Pancreas (tissue), 10 donors: ENCODE results near the gene ACOXL. TPM values are rescaled to one million over a fixed set of nuclear protein-coding genes. Genes with fewer than 3 reads are reported as not detected.

Experiments used
- ATAC-seq, 4 donors: fragments of 200-7000 bp; cut with Tn5 transposase; one replicate each; pipeline versions ENCODE4 v1.8.0 to v1.9.1; 2020; ENCODE audit warnings: mild to moderate bottlenecking in 4 of 4, moderate library complexity in 4 of 4
- DNase-seq, 6 donors: peaks; one replicate each; pipeline ENCODE4 v3.0.0-alpha.2; 2020
- FAIRE-seq: peaks from 2 replicates; lab custom pipeline; 2012; peaks lifted over from hg19 to GRCh38; lab: Jason Lieb, UNC
- H3K27ac ChIP-seq, 4 donors: fragments of 200-600 bp; sonication (generic); 1 replicate in 3 of 4; 2 replicates in 1 of 4; pipeline versions ENCODE4 v1.5.0 to v1.8.0; 2020
- H3K27me3 ChIP-seq, 4 donors: fragments of 200-600 bp; one replicate each; pipeline ENCODE4 v1.8.0; 2021
- H3K36me3 ChIP-seq, 3 donors: fragments of 200-600 bp; sonication (generic) in 1 of 3; one replicate each; pipeline versions ENCODE4 v1.5.0 to v1.8.0; 2020 to 2021
- H3K4me1 ChIP-seq, 3 donors: fragments of 200-600 bp; one replicate each; pipeline ENCODE4 v1.8.0; 2021
- H3K4me3 ChIP-seq, 4 donors: fragments of 200-600 bp; sonication (generic) in 2 of 4; one replicate each; pipeline versions ENCODE4 v1.5.0 to v1.8.0; 2020 to 2021
- H3K9me3 ChIP-seq, 4 donors: fragments of 200-600 bp; one replicate each; pipeline ENCODE4 v1.8.0; 2021
- WGBS, 2 donors: extraction: QIAGEN DNeasy Blood & Tissue Kit; methylation state at CpG; one replicate each; pipeline ENCODE4 v1.1.7; 2013; 5-methylcytosine and 5-hydroxymethylcytosine counted together
- intact Hi-C, 3 donors: fragments of 100-400 bp; cut with DNase I; formaldehyde crosslinking; loops; one replicate each; pipeline versions ENCODE4 v1.11.1 to v1.14.2; 2022
- polyA plus RNA-seq, 2 donors: library from polyadenylated mRNA; stranded (reverse); fragments of 200-250 nt; gene quantifications; one replicate each; pipeline ENCODE4 v1.2.3, GENCODE V29; 2013
- total RNA-seq, 6 donors: library from RNA; stranded (reverse); fragmentation: NEBNext Ultra II Directional in 4 of 6; extraction: Animal tissue kit (Norgen Biotek cat#: 25700) in 4 of 6; gene quantifications; one replicate each; pipeline versions ENCODE4 v1.2.1 to v1.2.4, GENCODE V29; 2021 to 2023
- TF ChIP-seq, protein P1 (sequence below), 4 donors: fragments of 200-600 bp; sonication (generic) in 3 of 4; IDR thresholded peaks; one replicate each; pipeline versions ENCODE4 v1.5.0 to v1.8.0; 2021; ENCODE audit warnings: antibody characterized with exemption in 4 of 4
- donor health status: healthy with polysubstance abuse.
- donor health status: DM: no; HTN: no; CAD: no; lungs with moderate emphysema.
- donor health status: DM: no; HTN: no; CAD: no.
- donor health status: control.
- donor health status: control.
- donor health status: Bipolar disorder and iron deficiency.
- donor health status: DM: yes; HTN: yes; CAD: no.
- donor health status: DM: no; HTN: no; CAD: no.
- donor health status: DM: no; HTN: no; CAD: no.
- donor health status: DM: yes; HTN: yes; CAD: no.

The ACOXL gene
- total and polyA plus RNA-seq, 8 donors: 0.06 to 0.75 (median 0.21) TPM; not detected in 2

DNA sequence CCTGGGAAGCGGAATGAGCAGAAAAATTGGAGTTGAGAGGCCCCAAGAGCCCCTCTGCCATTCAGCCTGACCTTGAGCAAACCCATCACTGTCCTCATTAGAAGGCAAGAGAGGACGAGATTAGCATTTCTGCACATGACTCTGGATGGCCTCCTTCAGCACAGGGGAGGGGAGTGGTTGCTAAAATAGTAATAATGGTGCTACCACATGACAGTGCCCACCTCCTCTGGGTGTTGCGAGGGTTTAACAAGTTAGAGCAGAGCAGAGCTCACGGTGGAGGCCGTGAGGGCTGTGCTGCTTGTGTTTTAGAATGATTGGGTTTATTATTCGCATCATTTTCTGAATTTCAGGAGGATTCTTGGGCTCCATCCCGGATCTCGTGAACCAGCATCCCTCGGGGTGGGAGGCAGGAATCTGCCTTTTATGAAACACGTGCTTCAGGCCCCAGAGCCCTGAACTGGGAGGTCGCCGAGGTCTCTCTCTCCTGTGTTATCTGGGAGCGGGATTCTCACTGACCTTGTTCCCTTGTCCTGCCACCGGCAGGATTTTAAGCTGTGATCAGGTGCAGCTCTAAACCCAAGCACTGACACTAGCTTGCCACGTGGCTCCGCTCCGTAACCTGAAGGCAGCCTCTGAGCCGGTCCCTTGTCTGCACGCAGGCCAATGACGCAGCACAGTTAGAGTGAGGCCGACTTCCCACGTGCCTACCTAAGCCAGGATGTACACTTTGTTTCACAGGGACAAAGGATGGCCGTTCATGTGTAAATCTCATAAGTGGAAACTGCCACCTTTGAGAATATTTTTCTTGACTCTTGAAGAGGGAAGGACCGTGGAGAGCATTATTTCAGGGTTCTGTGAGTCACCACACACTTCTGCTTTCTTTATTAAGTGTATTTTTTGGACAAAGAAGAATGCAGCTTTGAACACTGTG, 142.3 kb downstream of the ACOXL start:
- Histone ChIP-seq H3K27me3 (no peaks in the 10 kb centered on the region), H3K27ac (no peak overlapping the region), H3K9me3 (no peaks in the 10 kb centered on the region), H3K4me3 (no peak overlapping the region), H3K4me1 (no peaks in the 10 kb centered on the region), H3K36me3 (no peaks in the 10 kb centered on the region)
- intact Hi-C loops: no loop called here
- DNase-seq (no peak), FAIRE-seq (no peak), ATAC-seq (no peak)
- WGBS, 2 donors: 76 to 78% methylated on average over 24 of the region's 24 CpGs
- TF ChIP-seq, protein P1, sequence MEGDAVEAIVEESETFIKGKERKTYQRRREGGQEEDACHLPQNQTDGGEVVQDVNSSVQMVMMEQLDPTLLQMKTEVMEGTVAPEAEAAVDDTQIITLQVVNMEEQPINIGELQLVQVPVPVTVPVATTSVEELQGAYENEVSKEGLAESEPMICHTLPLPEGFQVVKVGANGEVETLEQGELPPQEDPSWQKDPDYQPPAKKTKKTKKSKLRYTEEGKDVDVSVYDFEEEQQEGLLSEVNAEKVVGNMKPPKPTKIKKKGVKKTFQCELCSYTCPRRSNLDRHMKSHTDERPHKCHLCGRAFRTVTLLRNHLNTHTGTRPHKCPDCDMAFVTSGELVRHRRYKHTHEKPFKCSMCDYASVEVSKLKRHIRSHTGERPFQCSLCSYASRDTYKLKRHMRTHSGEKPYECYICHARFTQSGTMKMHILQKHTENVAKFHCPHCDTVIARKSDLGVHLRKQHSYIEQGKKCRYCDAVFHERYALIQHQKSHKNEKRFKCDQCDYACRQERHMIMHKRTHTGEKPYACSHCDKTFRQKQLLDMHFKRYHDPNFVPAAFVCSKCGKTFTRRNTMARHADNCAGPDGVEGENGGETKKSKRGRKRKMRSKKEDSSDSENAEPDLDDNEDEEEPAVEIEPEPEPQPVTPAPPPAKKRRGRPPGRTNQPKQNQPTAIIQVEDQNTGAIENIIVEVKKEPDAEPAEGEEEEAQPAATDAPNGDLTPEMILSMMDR (IDR thresholded peaks at IDR 0.05): no peak

DNA sequence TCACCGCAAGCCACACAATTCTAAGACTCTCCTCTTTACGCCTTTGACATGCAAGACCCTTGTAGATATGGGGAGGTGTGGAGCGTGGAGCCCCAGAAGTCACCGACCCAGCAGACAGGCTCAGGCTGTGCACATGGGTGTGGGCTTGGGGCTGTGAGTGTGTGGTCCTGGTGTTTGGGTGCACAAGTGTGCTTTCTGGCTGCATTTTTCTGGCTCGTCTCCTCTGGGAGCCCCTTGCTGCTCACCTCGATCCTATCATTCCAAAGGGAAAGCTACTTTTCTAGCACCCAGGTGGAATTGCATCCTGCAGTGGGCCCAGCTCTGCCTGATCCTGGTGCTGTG, 143.0 kb downstream of the ACOXL start:
- Histone ChIP-seq H3K9me3 (no peaks in the 10 kb centered on the region), H3K36me3 (no peaks in the 10 kb centered on the region), H3K4me3 (no peak overlapping the region), H3K27ac (no peak overlapping the region), H3K27me3 (no peaks in the 10 kb centered on the region), H3K4me1 (no peaks in the 10 kb centered on the region)
- no peak for ATAC-seq
- no peak for DNase-seq
- no peak for FAIRE-seq
- 86 to 87% methylated on average over 6 of the region's 6 CpGs for WGBS, 2 donors
- TF ChIP-seq, protein P1 (IDR thresholded peaks at IDR 0.05): no peak
- intact Hi-C loops: no loop called here

DNA sequence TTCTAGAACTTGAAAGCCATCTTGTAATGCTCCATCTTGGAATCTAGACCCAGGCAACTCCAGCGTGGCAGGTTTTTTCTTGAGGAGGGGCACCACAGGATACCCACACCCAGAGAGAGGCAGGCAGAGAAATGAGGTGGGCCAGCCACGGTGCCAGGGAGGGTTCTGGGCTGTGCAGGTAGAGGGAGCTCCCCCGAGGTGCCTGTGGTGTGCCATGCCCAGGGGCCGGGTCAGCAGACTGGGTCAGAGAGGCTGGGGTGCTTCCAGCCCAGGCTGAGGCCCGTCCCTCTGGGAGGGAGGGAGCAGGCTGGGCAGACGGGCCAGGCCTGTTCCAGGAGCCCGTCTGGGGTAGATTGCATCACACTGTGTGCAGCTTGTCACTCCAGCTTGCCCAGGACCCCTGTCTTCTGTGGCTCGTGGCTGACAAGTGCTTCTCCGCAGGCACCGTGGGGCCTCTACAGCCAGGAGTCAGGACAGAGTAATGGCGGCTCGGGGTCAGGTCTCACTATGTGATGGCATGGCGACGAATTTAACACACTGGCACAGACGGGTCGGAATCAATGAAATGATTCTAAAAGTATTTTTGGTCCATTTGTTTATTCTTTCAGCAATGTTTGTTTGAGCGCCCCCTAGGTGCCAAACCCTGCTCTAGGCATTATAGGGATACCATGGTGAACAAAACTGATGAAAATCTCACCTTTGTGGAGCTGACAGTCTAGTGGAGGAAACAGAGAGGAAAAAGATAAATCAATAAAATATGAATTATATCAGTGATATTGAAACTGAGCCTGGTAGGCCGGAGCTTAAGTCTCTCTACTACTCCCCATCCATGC, 144.0 kb downstream of the ACOXL start:
- Histone ChIP-seq H3K9me3 (no peaks in the 10 kb centered on the region), H3K27me3 (no peaks in the 10 kb centered on the region), H3K4me1 (no peaks in the 10 kb centered on the region), H3K27ac (no peak overlapping the region), H3K36me3 (no peaks in the 10 kb centered on the region), H3K4me3 (no peak overlapping the region)
- FAIRE-seq (no peak), DNase-seq (no peak), ATAC-seq (no peak)
- WGBS, 2 donors: 77 to 83% methylated on average over 18 of the region's 18 CpGs
- TF ChIP-seq, protein P1 (IDR thresholded peaks at IDR 0.05): no peak
- intact Hi-C loops: no loop called here

DNA sequence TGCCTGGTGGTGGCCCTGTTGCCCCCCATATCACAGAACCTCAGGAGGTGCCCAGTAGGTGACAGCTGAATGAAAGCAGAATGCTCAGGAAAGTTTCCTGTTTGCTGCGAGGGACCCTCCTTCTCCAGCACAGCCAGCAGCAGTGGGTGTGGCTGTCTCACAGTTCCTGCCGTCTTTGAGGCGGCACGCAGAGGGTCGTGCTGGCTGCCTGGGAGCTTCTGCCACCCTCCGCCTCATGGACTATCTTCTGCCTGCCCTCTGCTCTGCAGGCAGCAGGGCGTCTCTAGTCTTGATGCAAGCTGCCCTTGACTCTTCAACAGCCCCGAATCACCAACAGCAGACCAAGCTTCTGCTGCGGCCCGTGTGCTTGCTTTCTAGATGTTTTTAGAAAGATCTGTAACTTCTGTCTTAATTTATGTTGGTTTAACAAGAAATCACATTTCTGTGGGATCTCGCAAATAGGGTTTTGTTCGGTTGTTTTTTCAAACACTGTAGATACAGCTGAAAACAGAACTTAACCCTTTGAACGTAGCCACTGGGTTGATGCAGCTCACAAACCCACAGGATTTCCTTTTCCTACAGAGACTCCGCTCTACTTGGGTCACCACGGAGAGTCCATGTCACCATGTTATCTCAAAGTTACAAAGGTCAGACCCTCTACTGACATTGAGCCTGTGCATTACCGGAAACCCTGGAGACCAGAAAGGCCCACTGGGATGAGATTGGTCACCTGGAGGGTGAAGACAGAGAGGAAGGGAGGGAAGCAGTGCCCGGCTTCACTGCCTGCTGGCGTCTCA, 144.9 kb downstream of the ACOXL start:
- no peak for FAIRE-seq

More for the DNA sequence above, 144.9 kb downstream of the ACOXL start:
- no peak for DNase-seq
- no peak overlapping the region for H3K4me3 ChIP-seq
- no peak for ATAC-seq
- intact Hi-C loops: no loop called here
- no peaks in the 10 kb centered on the region for H3K9me3 ChIP-seq
- 61 to 62% methylated on average over 18 of the region's 18 CpGs for WGBS, 2 donors
- H3K27me3 ChIP-seq: no peaks in the 10 kb centered on the region
- H3K27ac ChIP-seq: no peak overlapping the region
- TF ChIP-seq, protein P1 (IDR thresholded peaks at IDR 0.05): no peak
- no peaks in the 10 kb centered on the region for H3K4me1 ChIP-seq
- H3K36me3 ChIP-seq: no peaks in the 10 kb centered on the region
